ENCODE measurements around the gene PLXNB3. TPM values are rescaled to one million over a fixed set of nuclear protein-coding genes. Genes with fewer than 3 reads are reported as not detected.

Gene PLXNB3
- total RNA-seq, 1 experiment from 2014 or later = 0.16 TPM

- no peak for DNase-seq
- H3K27me3 ChIP-seq (replicated peaks; ENCODE audit: control insufficient read depth, insufficient read depth, low read length) = no peaks in the 10 kb centered on the region
- POLR2A ChIA-PET = no interaction called here
- Mint-ChIP-seq H3K36me3 (ENCODE audit: insufficient read depth, unreplicated experiment) (peaks cover 4% of the 10 kb centered on the region), H3K27ac (ENCODE audit: unreplicated experiment) (no peak overlapping the region), H3K27me3 (ENCODE audit: insufficient read depth, unreplicated experiment) (no peaks in the 10 kb centered on the region), H3K4me3 (ENCODE audit: unreplicated experiment) (no peak overlapping the region), H3K9me3 (ENCODE audit: unreplicated experiment) (no peaks in the 10 kb centered on the region), H3K4me1 (ENCODE audit: low read depth, unreplicated experiment) (no peaks in the 10 kb centered on the region)
- no peaks in the 10 kb centered on the region for H3K4me1 ChIP-seq
- no peaks in the 10 kb centered on the region for H3K36me3 ChIP-seq (ENCODE audit: control insufficient read depth, insufficient read depth, low read length)
- TF ChIP-seq, protein P1, sequence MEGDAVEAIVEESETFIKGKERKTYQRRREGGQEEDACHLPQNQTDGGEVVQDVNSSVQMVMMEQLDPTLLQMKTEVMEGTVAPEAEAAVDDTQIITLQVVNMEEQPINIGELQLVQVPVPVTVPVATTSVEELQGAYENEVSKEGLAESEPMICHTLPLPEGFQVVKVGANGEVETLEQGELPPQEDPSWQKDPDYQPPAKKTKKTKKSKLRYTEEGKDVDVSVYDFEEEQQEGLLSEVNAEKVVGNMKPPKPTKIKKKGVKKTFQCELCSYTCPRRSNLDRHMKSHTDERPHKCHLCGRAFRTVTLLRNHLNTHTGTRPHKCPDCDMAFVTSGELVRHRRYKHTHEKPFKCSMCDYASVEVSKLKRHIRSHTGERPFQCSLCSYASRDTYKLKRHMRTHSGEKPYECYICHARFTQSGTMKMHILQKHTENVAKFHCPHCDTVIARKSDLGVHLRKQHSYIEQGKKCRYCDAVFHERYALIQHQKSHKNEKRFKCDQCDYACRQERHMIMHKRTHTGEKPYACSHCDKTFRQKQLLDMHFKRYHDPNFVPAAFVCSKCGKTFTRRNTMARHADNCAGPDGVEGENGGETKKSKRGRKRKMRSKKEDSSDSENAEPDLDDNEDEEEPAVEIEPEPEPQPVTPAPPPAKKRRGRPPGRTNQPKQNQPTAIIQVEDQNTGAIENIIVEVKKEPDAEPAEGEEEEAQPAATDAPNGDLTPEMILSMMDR (IDR thresholded peaks at IDR 0.05; ENCODE audit: insufficient read depth in 1 of 2, low read depth in 1 of 2, low read length in 1 of 2, severe bottlenecking in 1 of 2, unreplicated experiment in 1 of 2) = no peak
- intact Hi-C loops (cut with micrococcal nuclease; ENCODE audit: unreplicated experiment) = no loop called here
- H3K9me3 ChIP-seq = no peaks in the 10 kb centered on the region
- CTCF ChIA-PET = no interaction called here
- BruUV-seq (replicated peaks) = no TSS peak
- H3K4me3 ChIP-seq (ENCODE audit: low read depth, low read length) = no peak overlapping the region
Measured at GRCh38 chrX:153766871-153767673, 3.0 kb downstream of the PLXNB3 start.

- Histone ChIP-seq H3K36me3 (ENCODE audit: control insufficient read depth, insufficient read depth, low read length) (no peaks in the 10 kb centered on the region), H3K9me3 (no peaks in the 10 kb centered on the region), H3K27me3 (replicated peaks; ENCODE audit: control insufficient read depth, insufficient read depth, low read length) (no peaks in the 10 kb centered on the region), H3K4me3 (ENCODE audit: low read depth, low read length) (no peak overlapping the region), H3K4me1 (no peaks in the 10 kb centered on the region)
- DNase-seq = no peak
- intact Hi-C loops (cut with micrococcal nuclease; ENCODE audit: unreplicated experiment) = no loop called here
- no peaks in the 10 kb centered on the region for H3K4me1 Mint-ChIP-seq (ENCODE audit: low read depth, unreplicated experiment)
- no peak overlapping the region for H3K4me3 Mint-ChIP-seq (ENCODE audit: unreplicated experiment)
- TF ChIP-seq, protein P1 (IDR thresholded peaks at IDR 0.05; ENCODE audit: insufficient read depth in 1 of 2, low read depth in 1 of 2, low read length in 1 of 2, severe bottlenecking in 1 of 2, unreplicated experiment in 1 of 2) = no peak
- ChIA-PET CTCF (no interaction called here), POLR2A (no interaction called here)
- no peak overlapping the region for H3K27ac Mint-ChIP-seq (ENCODE audit: unreplicated experiment)
- H3K9me3 Mint-ChIP-seq (ENCODE audit: unreplicated experiment) = no peaks in the 10 kb centered on the region
- peaks cover 4% of the 10 kb centered on the region for H3K36me3 Mint-ChIP-seq (ENCODE audit: insufficient read depth, unreplicated experiment)
- BruUV-seq (replicated peaks) = no TSS peak
- H3K27me3 Mint-ChIP-seq (ENCODE audit: insufficient read depth, unreplicated experiment) = no peaks in the 10 kb centered on the region
Measured at GRCh38 chrX:153767674-153768055, 3.6 kb downstream of the PLXNB3 start.

DNA sequence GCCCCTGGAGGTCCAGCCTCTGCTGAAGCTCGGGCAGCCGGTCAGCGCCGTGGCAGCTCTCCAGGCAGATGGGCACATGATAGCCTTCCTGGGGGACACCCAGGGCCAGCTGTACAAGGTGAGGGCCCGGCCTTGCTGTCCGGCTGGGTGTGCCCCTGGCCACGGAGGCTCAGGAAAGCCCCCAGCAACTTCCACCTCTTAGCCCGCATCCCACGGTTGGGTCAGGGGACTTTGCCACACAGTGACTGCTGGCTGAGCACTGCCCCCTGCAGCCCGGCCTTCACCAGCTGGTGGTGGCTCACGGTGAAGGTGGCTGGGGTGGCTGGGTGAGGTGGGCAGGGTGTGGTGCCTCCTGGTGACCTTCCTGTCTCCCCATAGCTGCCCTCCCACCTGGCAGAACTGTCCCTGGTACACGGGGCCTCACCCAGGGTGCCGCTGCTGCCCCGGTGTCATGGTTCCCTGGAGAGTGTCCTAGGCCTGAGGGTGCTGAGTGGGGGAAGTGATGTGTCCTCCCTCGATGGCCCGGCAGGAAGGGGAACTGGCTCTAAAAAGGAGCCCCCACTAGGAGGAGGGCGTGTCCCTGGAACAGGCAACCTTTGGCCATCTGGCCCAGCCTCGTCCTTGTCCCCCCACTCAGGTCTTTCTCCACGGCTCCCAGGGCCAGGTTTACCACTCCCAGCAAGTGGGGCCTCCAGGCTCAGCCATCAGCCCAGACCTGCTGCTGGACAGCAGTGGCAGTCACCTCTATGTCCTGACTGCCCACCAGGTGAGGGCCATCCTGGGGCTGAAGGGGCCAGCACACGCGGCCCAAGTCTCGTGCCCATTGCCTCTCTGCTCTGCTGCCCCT is 4.5 kb downstream of the PLXNB3 start:
- no peaks in the 10 kb centered on the region for H3K36me3 Mint-ChIP-seq (ENCODE audit: insufficient read depth, unreplicated experiment)
- TF ChIP-seq, protein P1 (IDR thresholded peaks at IDR 0.05; ENCODE audit: insufficient read depth in 1 of 2, low read depth in 1 of 2, low read length in 1 of 2, severe bottlenecking in 1 of 2, unreplicated experiment in 1 of 2) = no peak
- H3K27me3 Mint-ChIP-seq (ENCODE audit: insufficient read depth, unreplicated experiment) = no peaks in the 10 kb centered on the region
- BruUV-seq (replicated peaks) = no TSS peak
- POLR2A ChIA-PET = no interaction called here
- Histone ChIP-seq H3K4me3 (ENCODE audit: low read depth, low read length) (no peak overlapping the region), H3K36me3 (ENCODE audit: control insufficient read depth, insufficient read depth, low read length) (no peaks in the 10 kb centered on the region), H3K9me3 (no peaks in the 10 kb centered on the region), H3K27me3 (replicated peaks; ENCODE audit: control insufficient read depth, insufficient read depth, low read length) (no peaks in the 10 kb centered on the region), H3K4me1 (no peaks in the 10 kb centered on the region)
- intact Hi-C loops (cut with micrococcal nuclease; ENCODE audit: unreplicated experiment) = no loop called here
- no peaks in the 10 kb centered on the region for H3K9me3 Mint-ChIP-seq (ENCODE audit: unreplicated experiment)
- no peak overlapping the region for H3K27ac Mint-ChIP-seq (ENCODE audit: unreplicated experiment)
- H3K4me3 Mint-ChIP-seq (ENCODE audit: unreplicated experiment) = no peak overlapping the region
- no peaks in the 10 kb centered on the region for H3K4me1 Mint-ChIP-seq (ENCODE audit: low read depth, unreplicated experiment)
- CTCF ChIA-PET = no interaction called here
- peak in 1 of 2 experiments; percentile 15 for DNase-seq
